HCT116 (cell line): ENCODE measurements around the gene TMEM174. TPM values are rescaled to one million over a fixed set of nuclear protein-coding genes. Genes with fewer than 3 reads are reported as not detected.

Experiments used
- ATAC-seq: fragments of 200-7000 bp; cut with Tn5 transposase; 2 replicates; pipeline ENCODE4 v1.9.1; 2020; ENCODE audit warnings: mild to moderate bottlenecking, moderate library complexity
- BruUV-seq: library from RNA; stranded (reverse); fragments of 400-500 nt; replicated peaks from 2 replicates; lab custom pipeline; 2021; lab: Mats Ljungman, UMichigan
- CTCF ChIA-PET: fragments of 300-600 bp; sonication (Branson Sonifier 250); formaldehyde crosslinking; loops from one replicate; lab custom pipeline; 2021; ENCODE audit warnings: antibody characterized with exemption; lab: Charles Lee
- POLR2A ChIA-PET: fragments of 300-600, 350-600 bp; sonication (Branson Sonifier 250); formaldehyde crosslinking; loops from one replicate; lab custom pipeline; 2021; ENCODE audit warnings: antibody characterized with exemption; lab: Charles Lee
- RAD21 ChIA-PET, 2 experiments: fragments of 300-600 bp; sonication (Branson Sonifier 250); formaldehyde crosslinking; loops; one replicate each; lab custom pipeline; 2023; ENCODE audit warnings: low total read pairs in 2 of 2; ENCODE audit not compliant: uncharacterized antibody in 2 of 2, unreplicated experiment in 2 of 2, low non-redundant PET in 1 of 2; lab: Charles Lee
- DNase-seq: peaks from one replicate; pipeline ENCODE4 v3.0.0-alpha.2; 2010; ENCODE audit warnings: low read depth, low spot score
- H2AFZ ChIP-seq: fragments of 200-600 bp; shearing (Covaris generic), sonication (generic); 2 replicates; pipeline ENCODE4 v1.6.1; 2017; ENCODE audit warnings: low read depth, mixed run types, mixed read lengths, antibody characterized with exemption, low read length; ENCODE audit not compliant: poor library complexity, severe bottlenecking
- H3K27ac ChIP-seq: 2 replicates; pipeline ENCODE4 v1.5.1; 2012; ENCODE audit warnings: low read depth, low read length
- H3K27me3 ChIP-seq: fragments of 200-600 bp; sonication (generic); 2 replicates; pipeline ENCODE4 v1.6.1; 2016; ENCODE audit warnings: mixed run types, low read length, mixed read lengths; ENCODE audit not compliant: insufficient read depth
- H3K36me3 ChIP-seq, 2 experiments: fragments of 200-500 bp in 1 of 2; fragments of 200-600 bp in 1 of 2; sonication (Bioruptor generic) in 1 of 2; sonication (generic) in 1 of 2; 2 replicates each; pipeline versions ENCODE4 v1.5.1 to v1.6.1; 2014 to 2016; ENCODE audit warnings: low read length in 2 of 2, inconsistent platforms in 1 of 2, mixed read lengths in 1 of 2, mixed run types in 1 of 2; ENCODE audit not compliant: insufficient read depth in 2 of 2, control insufficient read depth in 1 of 2
- H3K4me1 ChIP-seq, 2 experiments: fragments of 200-600 bp in 1 of 2; sonication (generic) in 1 of 2; 2 replicates each; pipeline versions ENCODE4 v1.5.1 to v1.6.1; 2012 to 2017; ENCODE audit warnings: low read length in 2 of 2, inconsistent platforms in 1 of 2, mild to moderate bottlenecking in 1 of 2, mixed read lengths in 1 of 2, mixed run types in 1 of 2, moderate library complexity in 1 of 2; ENCODE audit not compliant: insufficient read depth in 2 of 2, control insufficient read depth in 1 of 2
- H3K4me2 ChIP-seq: fragments of 200-600 bp; sonication (generic); 2 replicates; pipeline ENCODE4 v1.6.1; 2017; ENCODE audit warnings: mixed run types, low read length, mixed read lengths
- H3K4me3 ChIP-seq, 2 experiments: fragments of 200-600 bp in 1 of 2; sonication (generic) in 1 of 2; replicated peaks in 1 of 2; 2 replicates each; pipeline ENCODE4 v1.5.1; 2011 to 2016; ENCODE audit warnings: low read length in 2 of 2, control low read depth in 1 of 2, low read depth in 1 of 2, mild to moderate bottlenecking in 1 of 2, mixed read lengths in 1 of 2, mixed run types in 1 of 2
- H3K79me2 ChIP-seq: fragments of 200-600 bp; sonication (generic); 2 replicates; pipeline ENCODE4 v1.6.1; 2017; ENCODE audit warnings: mild to moderate bottlenecking, mixed run types, low read length, moderate library complexity, mixed read lengths; ENCODE audit not compliant: insufficient read depth
- H3K9ac ChIP-seq: fragments of 200-600 bp; sonication (generic); 2 replicates; pipeline ENCODE4 v1.6.1; 2016; ENCODE audit warnings: low read length, mixed read lengths
- H3K9me2 ChIP-seq: fragments of 200-600 bp; sonication (generic), shearing (Covaris generic); 2 replicates; pipeline ENCODE4 v1.6.1; 2017; ENCODE audit warnings: mixed run types, mild to moderate bottlenecking, moderate library complexity; ENCODE audit not compliant: insufficient read depth
- H3K9me3 ChIP-seq, 2 experiments: fragments of 200-500 bp in 1 of 2; fragments of 200-600 bp in 1 of 2; sonication (Bioruptor generic) in 1 of 2; sonication (generic) in 1 of 2; 2 replicates each; pipeline ENCODE4 v1.6.1; 2014 to 2017; ENCODE audit warnings: low read length in 2 of 2, mixed read lengths in 2 of 2, inconsistent platforms in 1 of 2, low read depth in 1 of 2, mild to moderate bottlenecking in 1 of 2, mixed run types in 1 of 2, moderate library complexity in 1 of 2; ENCODE audit not compliant: control insufficient read depth in 1 of 2, insufficient read depth in 1 of 2
- H4K20me1 ChIP-seq: fragments of 200-600 bp; sonication (generic), shearing (Covaris generic); 2 replicates; pipeline ENCODE4 v1.6.1; 2017; ENCODE audit warnings: mixed run types, mild to moderate bottlenecking, moderate library complexity; ENCODE audit not compliant: insufficient read depth
- EZH2phosphoT487 ChIP-seq: fragments of 200-600 bp; IDR thresholded peaks from 2 replicates; pipeline ENCODE4 v1.6.1; 2018; ENCODE audit warnings: antibody characterized with exemption, borderline replicate concordance
- POLR2A ChIP-seq: IDR thresholded peaks from 2 replicates; pipeline ENCODE4 v1.7.0; 2011; ENCODE audit warnings: borderline replicate concordance; ENCODE audit not compliant: insufficient read depth, insufficient read length; ENCODE audit errors: extremely low read depth
- REST ChIP-seq: IDR thresholded peaks from 2 replicates; pipeline ENCODE4 v1.6.1; 2012; ENCODE audit warnings: low read depth
- SRF ChIP-seq: IDR thresholded peaks from 2 replicates; pipeline ENCODE4 v1.6.1; 2012; ENCODE audit warnings: low read depth
- intact Hi-C: fragments of 100-400 bp; cut with micrococcal nuclease; formaldehyde crosslinking; loops from 2 replicates; pipeline ENCODE4 v1.10.0; 2022
- total RNA-seq: library from RNA; stranded (reverse); gene quantifications from one replicate; pipeline ENCODE4 v1.2.1, GENCODE V29; 2021; ENCODE audit not compliant: unreplicated experiment
- TF ChIP-seq, protein P1 (sequence below): IDR thresholded peaks from 2 replicates; pipeline ENCODE4 v1.6.1; 2012
- TF ChIP-seq, protein P2 (sequence below), 3 experiments: fragments of 200-600 bp in 1 of 3; sonication (generic) in 1 of 3; IDR thresholded peaks in 2 of 3; conservative IDR thresholded peaks in 1 of 3; 2 replicates each; pipeline ENCODE4 v1.5.1; 2012 to 2017; ENCODE audit warnings: low read depth in 2 of 3, low read length in 2 of 3, antibody characterized with exemption in 1 of 3, borderline replicate concordance in 1 of 3, control low read depth in 1 of 3, mild to moderate bottlenecking in 1 of 3, mixed read lengths in 1 of 3, mixed run types in 1 of 3, moderate library complexity in 1 of 3; ENCODE audit not compliant: insufficient read depth in 1 of 3
- TF ChIP-seq, protein P3 (sequence below): IDR thresholded peaks from 2 replicates; pipeline ENCODE4 v1.6.1; 2011; ENCODE audit warnings: mild to moderate bottlenecking, low read length, moderate library complexity; ENCODE audit not compliant: insufficient replicate concordance; ENCODE audit errors: extremely low read depth

The TMEM174 gene
- total RNA-seq, 1 experiment from 2014 or later = not detected

GRCh38 chr5:73157414-73158303 is 15.3 kb upstream of the TMEM174 start:
- no peak overlapping the region for H3K4me3 ChIP-seq
- no peaks in the 10 kb centered on the region for H3K79me2 ChIP-seq
- no peaks in the 10 kb centered on the region for H3K4me1 ChIP-seq
- no peak overlapping the region for H2AFZ ChIP-seq
- H3K9me3 ChIP-seq = no peaks in the 10 kb centered on the region
- DNase-seq (no peak), ATAC-seq (no peak)
- H3K4me2 ChIP-seq = no peak overlapping the region
- CTCF ChIA-PET = interaction anchor here (0.9 kb wide), 1 partner anchor 44 kb away, joined by 3 read pairs; no protein-coding TSS in a partner anchor
- no TSS peak for BruUV-seq
- TF ChIP-seq REST (no peak), SRF (no peak), POLR2A (no peak), EZH2phosphoT487 (no peak)
- TF ChIP-seq, protein P1, sequence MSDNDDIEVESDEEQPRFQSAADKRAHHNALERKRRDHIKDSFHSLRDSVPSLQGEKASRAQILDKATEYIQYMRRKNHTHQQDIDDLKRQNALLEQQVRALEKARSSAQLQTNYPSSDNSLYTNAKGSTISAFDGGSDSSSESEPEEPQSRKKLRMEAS = no peak
- TF ChIP-seq, protein P2, sequence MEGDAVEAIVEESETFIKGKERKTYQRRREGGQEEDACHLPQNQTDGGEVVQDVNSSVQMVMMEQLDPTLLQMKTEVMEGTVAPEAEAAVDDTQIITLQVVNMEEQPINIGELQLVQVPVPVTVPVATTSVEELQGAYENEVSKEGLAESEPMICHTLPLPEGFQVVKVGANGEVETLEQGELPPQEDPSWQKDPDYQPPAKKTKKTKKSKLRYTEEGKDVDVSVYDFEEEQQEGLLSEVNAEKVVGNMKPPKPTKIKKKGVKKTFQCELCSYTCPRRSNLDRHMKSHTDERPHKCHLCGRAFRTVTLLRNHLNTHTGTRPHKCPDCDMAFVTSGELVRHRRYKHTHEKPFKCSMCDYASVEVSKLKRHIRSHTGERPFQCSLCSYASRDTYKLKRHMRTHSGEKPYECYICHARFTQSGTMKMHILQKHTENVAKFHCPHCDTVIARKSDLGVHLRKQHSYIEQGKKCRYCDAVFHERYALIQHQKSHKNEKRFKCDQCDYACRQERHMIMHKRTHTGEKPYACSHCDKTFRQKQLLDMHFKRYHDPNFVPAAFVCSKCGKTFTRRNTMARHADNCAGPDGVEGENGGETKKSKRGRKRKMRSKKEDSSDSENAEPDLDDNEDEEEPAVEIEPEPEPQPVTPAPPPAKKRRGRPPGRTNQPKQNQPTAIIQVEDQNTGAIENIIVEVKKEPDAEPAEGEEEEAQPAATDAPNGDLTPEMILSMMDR (IDR thresholded peaks at IDR 0.05 in 2 of 3, conservative IDR thresholded peaks at IDR 0.05 in 1 of 3; ENCODE audit: borderline replicate concordance in 1 of 3, insufficient read depth in 1 of 3, low read depth in 2 of 3, low read length in 2 of 3) = no peak
- TF ChIP-seq, protein P3, sequence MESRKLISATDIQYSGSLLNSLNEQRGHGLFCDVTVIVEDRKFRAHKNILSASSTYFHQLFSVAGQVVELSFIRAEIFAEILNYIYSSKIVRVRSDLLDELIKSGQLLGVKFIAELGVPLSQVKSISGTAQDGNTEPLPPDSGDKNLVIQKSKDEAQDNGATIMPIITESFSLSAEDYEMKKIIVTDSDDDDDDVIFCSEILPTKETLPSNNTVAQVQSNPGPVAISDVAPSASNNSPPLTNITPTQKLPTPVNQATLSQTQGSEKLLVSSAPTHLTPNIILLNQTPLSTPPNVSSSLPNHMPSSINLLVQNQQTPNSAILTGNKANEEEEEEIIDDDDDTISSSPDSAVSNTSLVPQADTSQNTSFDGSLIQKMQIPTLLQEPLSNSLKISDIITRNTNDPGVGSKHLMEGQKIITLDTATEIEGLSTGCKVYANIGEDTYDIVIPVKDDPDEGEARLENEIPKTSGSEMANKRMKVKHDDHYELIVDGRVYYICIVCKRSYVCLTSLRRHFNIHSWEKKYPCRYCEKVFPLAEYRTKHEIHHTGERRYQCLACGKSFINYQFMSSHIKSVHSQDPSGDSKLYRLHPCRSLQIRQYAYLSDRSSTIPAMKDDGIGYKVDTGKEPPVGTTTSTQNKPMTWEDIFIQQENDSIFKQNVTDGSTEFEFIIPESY = no peak
- H3K27me3 ChIP-seq = no peaks in the 10 kb centered on the region
- no peaks in the 10 kb centered on the region for H3K9me2 ChIP-seq
- H4K20me1 ChIP-seq = no peaks in the 10 kb centered on the region
- H3K27ac ChIP-seq = no peak overlapping the region
- H3K36me3 ChIP-seq = no peaks in the 10 kb centered on the region
- RAD21 ChIA-PET = no interaction called here
- intact Hi-C loops = no loop called here
- POLR2A ChIA-PET = no interaction called here
- H3K9ac ChIP-seq = no peak overlapping the region
